Subcutaneous adipose tissue (tissue), 4 donors: ENCODE measurements around the gene ATP11B. TPM values are rescaled to one million over a fixed set of nuclear protein-coding genes. Genes with fewer than 3 reads are reported as not detected.

Source experiments
- total RNA-seq, 4 donors: library from RNA; depleted of rRNA; stranded (reverse); fragments of >200 nt; gene quantifications; one replicate each; pipeline ENCODE4 v1.1.0, GENCODE V29; 2016
- TF ChIP-seq, protein P1 (sequence below): fragments of 450-650 bp; IDR thresholded peaks from one replicate; pipeline ENCODE4 v1.5.1; 2016; ENCODE audit warnings: low read depth, mild to moderate bottlenecking, control low read depth, antibody characterized with exemption, moderate library complexity

Gene ATP11B
- 100 to 1,000 TPM in 1 of 4 donors, 10 to 100 TPM in 3; 77.9 to 100 (median 89.3) TPM for total RNA-seq

DNA sequence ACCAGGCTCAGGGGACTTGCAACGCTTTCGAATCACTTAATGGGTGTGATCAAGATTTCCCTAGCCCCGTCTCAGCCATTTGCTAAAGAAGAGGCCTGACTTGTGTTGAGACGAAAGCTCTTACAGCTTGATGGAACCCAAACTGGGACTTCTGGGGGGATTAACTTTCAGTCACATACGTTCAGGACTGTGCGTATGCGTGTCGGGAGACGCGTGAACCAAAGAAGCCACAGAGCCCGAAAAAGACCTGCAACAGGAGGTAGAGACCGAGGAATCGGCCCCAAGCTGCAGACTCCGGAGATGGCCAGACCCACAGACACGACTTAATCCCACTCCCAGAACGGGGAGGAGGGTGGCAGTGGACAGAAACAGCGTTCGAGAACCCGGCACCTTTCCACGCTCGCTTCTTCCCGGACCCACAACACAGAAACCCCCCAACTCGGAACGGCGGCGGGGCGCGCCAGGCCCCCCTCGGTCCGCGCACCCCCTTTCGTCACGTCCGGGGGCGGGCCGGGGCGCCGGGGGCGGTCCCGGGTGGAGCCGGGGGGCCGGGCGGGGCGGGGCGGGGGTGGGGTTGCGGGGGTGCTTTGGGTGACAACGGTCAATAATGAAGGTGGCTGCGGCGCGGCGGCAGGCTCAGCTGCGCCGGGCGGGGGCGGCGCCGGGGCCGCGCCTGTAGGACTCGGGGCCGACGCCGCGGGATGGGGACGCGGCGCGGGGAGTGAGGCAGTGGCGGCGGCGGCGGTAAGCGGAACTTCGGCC, at the start of gene ATP11B:
Gene ATP11B (plus strand): TSS at position 604 of the 762 bp plus-strand sequence. CDS start 256 bp downstream, outside the sequence.
- TF ChIP-seq, protein P1, sequence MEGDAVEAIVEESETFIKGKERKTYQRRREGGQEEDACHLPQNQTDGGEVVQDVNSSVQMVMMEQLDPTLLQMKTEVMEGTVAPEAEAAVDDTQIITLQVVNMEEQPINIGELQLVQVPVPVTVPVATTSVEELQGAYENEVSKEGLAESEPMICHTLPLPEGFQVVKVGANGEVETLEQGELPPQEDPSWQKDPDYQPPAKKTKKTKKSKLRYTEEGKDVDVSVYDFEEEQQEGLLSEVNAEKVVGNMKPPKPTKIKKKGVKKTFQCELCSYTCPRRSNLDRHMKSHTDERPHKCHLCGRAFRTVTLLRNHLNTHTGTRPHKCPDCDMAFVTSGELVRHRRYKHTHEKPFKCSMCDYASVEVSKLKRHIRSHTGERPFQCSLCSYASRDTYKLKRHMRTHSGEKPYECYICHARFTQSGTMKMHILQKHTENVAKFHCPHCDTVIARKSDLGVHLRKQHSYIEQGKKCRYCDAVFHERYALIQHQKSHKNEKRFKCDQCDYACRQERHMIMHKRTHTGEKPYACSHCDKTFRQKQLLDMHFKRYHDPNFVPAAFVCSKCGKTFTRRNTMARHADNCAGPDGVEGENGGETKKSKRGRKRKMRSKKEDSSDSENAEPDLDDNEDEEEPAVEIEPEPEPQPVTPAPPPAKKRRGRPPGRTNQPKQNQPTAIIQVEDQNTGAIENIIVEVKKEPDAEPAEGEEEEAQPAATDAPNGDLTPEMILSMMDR = no peak

DNA sequence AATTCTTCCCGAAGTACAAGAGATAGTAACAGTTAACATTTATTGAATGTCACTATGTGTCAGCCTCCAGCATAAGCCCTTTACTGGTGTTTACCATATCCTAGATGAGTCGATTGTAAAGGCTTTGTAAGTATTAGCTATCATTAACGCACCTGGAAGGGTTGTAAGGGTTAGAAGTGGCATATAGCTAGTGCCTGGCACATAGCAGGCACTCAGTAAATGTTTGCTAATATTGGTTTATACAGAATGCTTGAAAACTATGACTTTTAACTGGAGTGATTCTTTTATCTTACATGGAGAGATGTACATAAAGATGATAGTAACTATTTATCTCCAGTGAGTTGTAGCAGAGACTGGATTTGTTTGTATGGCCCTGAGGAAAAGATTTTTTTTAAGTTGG, 46.3 kb upstream of the ATP11B start:
- TF ChIP-seq, protein P1 = no peak

DNA sequence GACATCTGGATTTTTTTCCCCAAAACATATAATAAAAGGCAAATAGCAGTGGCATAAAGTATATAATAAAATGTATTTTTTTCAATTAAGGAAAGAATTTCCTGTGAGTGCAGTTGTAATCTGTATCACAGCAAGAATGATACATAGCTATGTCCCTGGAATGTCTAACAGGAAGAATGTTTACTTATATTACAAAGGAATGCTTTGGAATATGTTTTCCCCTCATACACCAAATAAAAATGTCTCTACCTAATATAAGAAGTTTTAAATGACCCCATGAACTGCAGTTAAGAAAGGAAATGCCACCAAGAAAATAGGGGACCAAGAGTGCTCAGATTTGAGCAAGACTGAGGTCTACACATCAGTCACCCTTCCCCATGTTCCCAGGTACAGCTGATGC, 38.0 kb upstream of the ATP11B start:
- TF ChIP-seq, protein P1 = no peak

DNA sequence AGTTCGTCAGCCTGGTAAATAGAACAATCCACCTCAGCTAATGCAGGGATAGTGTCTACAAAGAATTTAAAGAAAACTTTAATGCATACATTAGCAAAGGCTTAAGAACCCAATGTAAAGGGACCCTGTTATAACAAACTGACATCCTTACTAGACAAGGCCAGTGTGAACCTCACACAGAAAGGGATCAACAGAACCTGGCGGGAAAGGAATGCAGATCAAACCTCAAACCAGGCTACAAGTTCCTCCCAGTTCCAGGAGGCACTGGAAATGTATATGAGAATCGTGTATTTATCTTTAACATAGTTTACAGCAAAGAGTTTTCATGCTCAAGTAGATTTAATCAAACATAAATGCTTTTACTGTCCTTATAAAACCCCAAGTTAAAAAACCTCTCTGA, 37.6 kb upstream of the ATP11B start:
- TF ChIP-seq, protein P1 = no peak

DNA sequence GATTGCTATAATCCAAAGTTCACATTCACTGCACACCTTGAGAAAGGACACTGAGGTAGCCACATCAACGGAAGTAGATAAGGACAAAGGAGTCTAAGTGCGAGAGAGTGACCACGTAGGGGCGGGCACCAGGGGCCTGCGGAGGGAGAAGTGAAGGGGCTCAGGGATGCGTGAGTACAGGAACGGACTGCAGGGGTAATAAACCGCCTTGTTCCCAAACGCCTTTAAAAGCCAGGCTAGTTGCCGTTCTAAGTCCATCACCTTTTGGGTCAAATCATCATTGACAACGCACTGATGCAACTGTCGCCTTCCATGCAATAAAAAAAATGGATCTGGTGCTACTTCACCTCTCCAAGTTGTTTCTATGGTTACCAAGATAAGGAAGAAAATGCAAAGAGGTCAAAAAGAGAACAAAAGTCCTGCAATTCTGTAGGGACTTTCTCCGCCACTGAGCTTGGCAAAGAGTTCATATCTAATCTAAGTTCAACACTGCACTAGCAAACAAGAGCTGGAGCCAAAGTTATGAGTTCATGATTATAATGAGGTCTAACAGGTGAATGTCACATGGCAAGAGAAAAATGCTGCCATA, 32.6 kb upstream of the ATP11B start:
- TF ChIP-seq, protein P1 = no peak

DNA sequence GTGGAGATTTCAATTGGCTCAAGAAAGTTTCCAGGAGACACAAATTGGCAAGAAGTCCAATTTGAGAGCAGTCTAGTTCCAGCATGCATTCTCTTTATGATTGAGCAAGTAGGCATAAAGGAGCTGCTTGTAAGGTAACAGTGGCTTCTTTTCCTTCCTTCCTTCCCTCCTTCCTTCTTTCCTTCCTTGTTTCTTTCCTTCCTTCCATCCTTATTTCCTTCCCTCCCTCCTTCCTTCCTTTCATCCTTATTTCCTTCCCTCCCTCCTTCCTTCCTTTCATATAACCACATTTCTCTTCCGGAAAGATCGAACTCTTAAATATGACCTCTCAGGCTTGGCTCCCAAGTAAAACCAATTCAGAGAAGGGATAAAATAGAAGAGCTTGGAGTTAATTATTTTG, 29.4 kb upstream of the ATP11B start:
- TF ChIP-seq, protein P1 = no peak

DNA sequence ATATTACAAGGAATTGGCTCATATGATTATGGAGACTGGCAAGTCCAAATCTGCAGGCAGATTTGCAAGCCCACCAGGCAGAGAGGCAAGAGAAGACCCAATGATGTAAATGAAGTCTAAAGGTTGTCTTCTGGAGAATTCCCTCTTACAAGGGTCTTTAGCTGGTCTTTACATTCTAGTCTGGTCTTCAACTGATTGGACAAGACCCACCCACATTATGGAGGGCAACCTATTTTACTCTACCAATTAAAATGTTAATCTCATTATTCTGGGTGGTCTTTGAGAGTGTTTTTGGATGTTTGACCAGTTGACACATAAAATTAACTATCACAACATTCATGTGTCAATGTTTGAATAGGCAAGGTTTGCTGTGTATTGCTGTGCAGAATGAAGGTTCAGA, 28.0 kb upstream of the ATP11B start:
- TF ChIP-seq, protein P1 = no peak
